ENCODE results near the gene ELL2.

Gene ELL2

DNA sequence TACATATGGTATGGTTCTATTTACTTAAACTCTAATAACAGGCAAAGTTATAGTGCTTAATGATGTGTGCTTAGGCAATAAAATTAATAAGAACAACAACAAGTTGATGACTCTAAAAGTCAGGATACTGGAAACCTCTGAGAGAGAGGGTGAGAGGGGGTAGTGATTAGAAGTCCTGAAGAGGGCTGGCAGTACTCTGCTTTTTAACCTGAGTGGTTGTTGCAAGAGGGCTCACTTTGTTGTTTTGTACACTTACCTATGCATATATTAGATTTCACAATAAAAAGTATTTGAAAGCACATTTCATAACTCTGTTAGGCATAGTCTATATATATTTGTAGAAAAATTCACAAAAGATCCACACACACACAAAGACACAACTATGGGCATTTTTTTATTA lies 21.4 kb upstream of the ELL2 start:
- no peak for DNase-seq (ENCODE audit: low spot score)

DNA sequence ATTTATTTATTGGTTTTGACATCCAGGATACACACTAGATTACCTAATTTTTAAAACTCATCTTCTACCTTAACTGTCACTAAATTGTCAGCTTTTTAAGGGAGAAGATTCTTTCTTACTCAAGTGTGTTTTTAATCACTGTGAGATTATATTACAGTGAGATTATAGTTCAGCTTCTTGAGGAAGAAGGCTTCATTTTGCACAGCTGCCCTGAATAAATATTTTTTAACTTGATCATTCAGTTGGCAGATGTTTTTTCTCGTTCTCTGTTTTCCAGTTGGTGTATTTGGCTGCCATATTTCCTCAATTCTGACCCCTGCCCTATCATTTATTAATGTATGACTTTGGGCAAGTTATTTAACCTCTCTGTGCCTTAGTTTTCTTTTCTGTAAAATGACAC lies 15.0 kb upstream of the ELL2 start:
- DNase-seq (ENCODE audit: low spot score), result no peak

GRCh38 chr5:95975703-95976102 lies 14.1 kb upstream of the ELL2 start:
- no peak for DNase-seq (ENCODE audit: low spot score)

GRCh38 chr5:95973793-95974325 lies 12.2 kb upstream of the ELL2 start:
- DNase-seq (ENCODE audit: low spot score), result no peak

- DNase-seq (ENCODE audit: low spot score), result no peak
Measured at GRCh38 chr5:95972196-95972595, 10.5 kb upstream of the ELL2 start.

- no peak for DNase-seq (ENCODE audit: low spot score)
Measured at GRCh38 chr5:95970359-95970704, 8.7 kb upstream of the ELL2 start.

DNA sequence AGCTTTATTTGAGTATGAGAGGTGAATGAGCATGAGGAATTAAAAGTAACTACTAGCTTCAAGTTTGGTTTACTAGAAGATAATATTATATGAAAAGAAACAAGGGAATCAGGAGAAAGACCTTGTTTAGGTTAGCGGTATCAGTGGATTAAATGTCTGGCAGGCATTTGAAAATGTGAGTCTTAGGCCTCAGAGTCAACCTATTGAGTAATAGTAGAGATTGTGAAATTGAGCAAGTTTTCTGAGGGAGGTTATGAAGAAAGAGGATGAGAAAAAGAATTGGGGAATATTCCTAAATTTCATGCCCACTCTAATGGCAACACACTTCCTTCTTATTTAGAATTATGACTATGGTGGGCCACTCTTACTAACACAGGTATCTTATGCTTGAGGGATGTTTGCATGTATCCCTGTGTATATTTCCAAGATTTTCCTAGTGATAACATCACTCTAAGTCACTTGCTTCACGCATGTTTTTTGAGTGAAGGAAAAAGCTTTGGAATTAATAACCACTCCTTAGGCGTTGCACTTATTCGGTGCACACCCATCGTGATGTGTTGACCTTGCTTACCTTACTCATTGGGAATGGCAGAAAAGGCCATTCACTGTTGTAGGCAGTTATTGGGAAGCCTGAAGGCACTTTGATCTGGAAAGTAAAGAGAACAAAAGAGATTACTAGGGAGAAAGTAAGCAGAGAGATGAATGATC lies 8.2 kb upstream of the ELL2 start:
- DNase-seq (ENCODE audit: low spot score), result no peak

- no peak for DNase-seq (ENCODE audit: low spot score)
Measured at GRCh38 chr5:95969055-95969454, 7.4 kb upstream of the ELL2 start.

DNA sequence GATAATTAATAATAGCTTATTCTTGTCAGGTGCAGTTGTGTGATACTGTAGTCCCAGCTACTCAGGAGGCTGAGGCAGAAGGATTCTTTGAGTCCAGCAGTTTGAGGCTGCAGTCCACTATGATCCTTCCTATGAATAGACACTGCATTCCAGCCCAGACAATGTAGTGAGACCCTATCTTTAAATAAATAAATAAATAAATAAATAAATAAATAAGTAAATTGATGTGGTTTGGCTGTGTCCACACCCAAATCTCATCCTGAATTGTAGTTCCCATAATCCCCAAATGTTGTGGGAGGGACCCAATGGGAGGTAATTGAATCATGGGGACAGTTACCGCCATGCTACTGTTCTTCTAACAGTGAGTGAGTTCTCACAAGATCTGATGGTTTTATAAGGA lies 5.6 kb upstream of the ELL2 start:
- no peak for DNase-seq (ENCODE audit: low spot score)

DNA sequence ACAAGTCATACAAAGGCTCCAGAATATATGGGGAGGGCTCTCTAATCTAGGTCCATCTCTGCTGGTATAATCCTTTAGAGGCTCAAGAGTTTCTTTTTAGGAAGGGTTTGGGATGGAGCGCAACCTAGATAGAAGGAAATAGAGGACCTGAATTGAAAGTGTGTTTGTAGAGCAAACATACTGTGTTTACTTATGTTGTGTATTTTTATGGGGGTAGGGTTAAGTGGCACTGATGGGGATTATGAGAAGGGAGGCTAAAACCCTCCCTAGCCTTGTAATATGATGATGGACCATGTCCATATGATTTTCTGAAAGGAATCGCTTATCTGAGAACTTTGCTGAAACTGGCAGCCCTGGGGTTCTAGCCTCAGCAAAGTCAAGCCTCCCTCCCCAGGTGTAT lies 4.4 kb upstream of the ELL2 start:
- no peak for DNase-seq (ENCODE audit: low spot score)

DNA sequence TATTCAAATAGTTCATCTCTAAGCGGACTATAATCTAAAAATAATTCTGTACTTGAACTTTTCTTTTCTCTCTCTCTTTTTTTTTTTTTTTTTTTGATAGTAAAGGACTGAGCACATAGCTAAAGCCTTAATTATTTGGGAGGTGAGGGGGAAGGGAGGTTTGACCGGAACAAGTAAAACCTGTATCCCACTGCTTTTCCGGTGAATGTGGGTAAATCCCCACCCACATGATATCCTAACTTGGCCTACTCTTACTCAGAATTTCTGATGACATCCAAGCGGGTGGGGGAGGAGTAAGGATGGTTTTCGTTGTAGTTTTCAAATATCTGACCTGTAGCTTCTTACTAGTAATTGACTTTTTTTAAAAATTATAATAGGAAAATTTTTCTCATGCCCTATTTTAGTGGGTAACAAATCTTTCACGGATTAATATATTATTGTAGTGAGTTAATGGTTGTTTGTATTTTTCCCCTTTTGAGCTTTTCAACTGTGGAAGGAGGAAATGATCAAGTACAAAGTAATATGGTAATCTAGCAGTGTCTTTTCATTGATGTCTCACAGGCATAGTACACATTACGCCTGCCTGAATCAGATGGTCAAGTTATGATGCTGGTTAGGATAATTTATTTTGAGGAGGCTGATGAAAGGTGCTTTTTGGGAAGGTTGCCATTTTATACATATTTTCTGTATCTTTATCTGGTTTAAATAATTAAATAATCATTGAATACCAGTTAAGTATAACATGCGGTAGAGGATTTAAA lies 2.2 kb upstream of the ELL2 start:
- no peak for DNase-seq (ENCODE audit: low spot score)

DNA sequence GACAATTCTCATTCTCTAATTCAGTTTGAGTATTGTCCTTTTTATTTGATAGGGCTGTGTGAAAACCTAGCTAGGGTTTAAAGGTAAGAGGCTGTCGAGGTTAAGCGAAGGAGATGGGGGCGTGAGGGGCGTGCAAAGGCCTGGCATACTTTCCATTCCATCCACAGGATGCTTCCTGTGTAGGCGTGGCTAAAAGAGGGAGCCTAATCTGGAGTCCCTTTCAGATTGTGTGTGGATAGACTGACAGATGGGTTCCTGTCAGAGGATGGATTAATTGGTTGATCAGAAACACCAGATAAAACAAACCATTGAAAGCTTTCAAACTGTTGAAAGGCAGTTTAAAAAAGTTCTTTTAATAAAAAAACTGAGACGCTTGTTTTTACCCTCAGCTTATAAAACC lies 1.1 kb upstream of the ELL2 start:
- no peak for DNase-seq (ENCODE audit: low spot score)

- no peak for DNase-seq (ENCODE audit: low spot score)
Measured at GRCh38 chr5:95962475-95962773, 773 bp upstream of the ELL2 start.

- peak; percentile 88 for DNase-seq (ENCODE audit: low spot score)
Measured at GRCh38 chr5:95960667-95961616, 709 bp downstream of the ELL2 start.

- DNase-seq (ENCODE audit: low spot score), result no peak
Measured at GRCh38 chr5:95959888-95960666, 1.6 kb downstream of the ELL2 start.

DNA sequence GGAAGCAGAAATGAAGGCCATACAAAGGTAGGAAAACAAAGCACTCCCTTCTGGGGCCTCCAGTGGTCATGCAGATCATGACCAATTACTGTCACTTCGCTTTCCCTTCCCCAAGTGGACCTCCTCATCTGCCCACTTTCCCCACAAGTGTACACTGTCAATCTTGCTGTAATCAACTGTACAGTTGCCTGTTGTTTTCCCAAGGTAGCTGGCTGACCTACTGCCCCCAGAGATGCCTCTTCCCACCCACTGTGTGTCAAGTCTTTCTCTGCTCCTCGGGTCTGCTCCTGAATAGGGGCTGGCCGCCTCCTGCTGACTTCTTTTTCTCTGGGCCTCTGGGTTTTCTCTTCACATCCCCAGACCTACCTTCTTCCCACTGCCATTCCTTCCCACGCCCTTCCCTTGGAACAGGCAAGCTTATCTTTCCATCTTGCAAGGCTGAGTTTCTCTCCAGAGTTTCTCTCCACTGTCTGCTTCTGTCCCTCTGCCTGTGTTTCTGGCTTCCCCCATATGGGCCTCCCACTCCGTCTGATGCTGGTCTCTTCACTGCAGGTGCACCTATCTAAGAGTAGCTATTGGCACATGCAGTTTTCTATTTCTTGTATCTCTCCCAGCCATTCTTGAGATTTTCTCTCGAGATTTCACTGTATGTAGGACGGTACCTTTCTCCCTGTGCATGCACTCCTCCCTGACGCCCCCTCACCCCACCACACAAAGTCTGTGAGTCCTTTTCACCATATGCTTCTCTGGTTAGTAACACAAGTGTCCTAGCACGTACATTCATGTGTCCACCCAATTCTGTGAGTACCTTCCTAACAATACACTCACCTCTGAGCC lies 2.4 kb downstream of the ELL2 start:
- no peak for DNase-seq (ENCODE audit: low spot score)

DNA sequence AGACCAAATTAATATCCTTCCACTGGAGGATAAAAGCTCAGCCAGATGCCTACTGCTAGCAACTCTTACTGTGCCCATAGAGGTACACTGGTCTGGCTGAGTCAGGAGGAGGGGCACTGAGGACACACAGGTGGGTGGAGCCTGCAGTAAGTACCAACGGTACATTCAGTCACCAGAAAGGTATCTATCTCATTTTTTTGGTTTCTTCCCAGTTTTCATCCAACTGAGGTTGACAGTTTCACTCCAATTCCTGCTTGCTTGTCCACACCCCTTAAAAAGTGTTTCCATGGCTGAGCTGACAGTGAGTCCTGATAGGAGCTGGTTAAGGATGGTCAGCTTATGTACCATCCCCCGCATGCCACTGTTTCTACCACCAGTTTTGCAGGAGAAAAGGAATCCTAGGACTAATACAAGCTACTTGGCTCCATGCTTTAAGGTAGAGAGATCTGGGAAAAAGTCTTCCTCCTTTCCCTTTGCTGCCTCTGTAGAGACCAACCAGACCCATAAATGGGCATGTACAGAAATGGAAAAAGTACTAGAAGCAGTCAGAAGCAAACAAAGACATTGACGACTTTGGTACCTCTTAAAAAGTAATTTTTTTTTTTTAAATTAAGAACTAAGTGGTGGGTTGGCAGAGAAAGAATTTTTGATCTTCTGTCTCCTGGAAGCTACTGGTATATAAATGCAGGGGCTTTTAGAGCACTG lies 3.2 kb downstream of the ELL2 start:
- peak; percentile 26 for DNase-seq (ENCODE audit: low spot score)

GRCh38 chr5:95957561-95958203 lies 4.0 kb downstream of the ELL2 start:
- no peak for DNase-seq (ENCODE audit: low spot score)

DNA sequence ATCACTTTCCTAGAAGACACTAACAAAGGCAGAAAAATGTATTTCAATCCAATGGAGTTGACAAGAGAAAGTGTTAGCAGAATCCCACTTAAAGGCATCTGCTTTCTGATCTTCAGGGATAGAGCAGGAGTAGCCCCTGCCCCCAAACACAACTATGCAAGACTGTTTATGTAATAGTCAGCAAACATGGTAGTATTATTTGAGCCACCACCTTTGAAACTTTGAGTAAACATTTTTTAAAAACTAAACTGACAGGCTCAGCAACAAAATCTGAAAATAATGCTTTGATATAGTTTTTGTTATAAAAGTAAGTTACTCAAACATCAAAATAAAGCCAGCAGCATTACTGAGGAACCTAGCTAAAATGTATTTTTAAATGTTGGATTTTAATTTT lies 4.8 kb downstream of the ELL2 start:
- DNase-seq (ENCODE audit: low spot score), result no peak

Measured in AG20443 (cell line).